Glomerular visceral epithelial cell (primary cell): Measurements from ENCODE around the gene MICALL2.

ENCODE experiments used
- DNase-seq: peaks from one replicate; pipeline ENCODE4 v3.0.0-alpha.2; 2016; ENCODE audit errors: extremely low spot score

Gene MICALL2

DNA sequence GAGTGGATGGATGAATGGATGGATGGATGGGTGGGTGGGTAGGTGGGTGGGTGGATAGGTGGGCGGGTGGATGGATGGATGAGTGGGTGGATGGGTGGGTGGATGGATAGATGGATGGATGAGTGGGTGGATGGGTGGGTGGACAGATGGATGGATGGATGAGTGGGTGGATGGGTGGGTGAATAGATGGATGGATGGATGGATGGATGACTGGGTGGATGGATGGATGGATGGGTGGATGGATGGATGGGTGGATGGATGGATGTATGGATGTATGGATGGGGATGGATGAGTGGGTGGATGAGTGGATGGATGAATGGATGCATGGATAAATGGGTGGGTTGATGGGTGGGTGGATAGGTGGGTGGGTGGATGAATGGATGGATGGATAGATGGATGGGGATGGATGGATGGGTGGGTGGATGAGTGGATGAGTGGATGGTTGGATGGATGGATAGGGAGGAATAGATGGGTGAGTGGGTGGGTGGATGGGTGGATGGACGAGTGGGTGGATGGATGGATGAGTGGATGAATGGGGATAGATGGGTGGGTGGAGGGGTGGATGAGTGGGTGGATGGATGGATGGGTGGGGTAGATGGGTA is 43.8 kb downstream of the MICALL2 start:
- no peak for DNase-seq

DNA sequence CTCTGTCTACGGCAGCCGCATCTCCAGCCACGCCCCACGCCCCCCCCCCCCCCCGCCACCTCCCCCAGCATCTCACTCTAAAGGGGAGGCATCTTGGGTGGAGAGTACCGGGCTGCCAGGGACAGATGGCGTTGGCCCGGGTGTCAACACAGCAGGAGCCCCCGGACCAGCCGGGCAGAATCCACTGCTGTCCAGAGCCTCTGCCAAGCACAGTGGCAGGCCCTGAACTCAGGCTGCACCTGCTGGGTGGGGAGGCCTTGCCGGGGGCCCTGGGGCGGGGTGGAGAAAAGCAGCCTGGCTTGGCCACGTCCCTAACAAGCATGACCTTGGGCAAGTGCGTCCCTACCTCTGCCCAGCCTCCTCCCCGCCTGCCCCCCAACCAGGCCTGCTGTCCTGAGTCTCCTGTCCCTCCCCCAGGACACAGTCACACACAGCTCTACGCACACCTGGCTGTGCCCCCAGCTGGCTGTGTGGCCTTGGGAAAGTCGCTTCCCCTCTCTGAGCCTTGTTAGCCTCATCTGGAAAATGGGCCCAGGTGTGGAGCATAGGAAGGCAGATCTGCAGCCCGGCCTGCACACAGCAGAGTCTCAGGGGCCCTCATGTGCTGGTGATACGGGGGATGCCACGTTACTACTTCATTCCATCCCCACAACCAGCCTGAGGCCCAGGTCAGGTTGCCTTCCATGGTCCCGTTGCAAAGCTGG is 45.2 kb downstream of the MICALL2 start:
- no peak for DNase-seq

DNA sequence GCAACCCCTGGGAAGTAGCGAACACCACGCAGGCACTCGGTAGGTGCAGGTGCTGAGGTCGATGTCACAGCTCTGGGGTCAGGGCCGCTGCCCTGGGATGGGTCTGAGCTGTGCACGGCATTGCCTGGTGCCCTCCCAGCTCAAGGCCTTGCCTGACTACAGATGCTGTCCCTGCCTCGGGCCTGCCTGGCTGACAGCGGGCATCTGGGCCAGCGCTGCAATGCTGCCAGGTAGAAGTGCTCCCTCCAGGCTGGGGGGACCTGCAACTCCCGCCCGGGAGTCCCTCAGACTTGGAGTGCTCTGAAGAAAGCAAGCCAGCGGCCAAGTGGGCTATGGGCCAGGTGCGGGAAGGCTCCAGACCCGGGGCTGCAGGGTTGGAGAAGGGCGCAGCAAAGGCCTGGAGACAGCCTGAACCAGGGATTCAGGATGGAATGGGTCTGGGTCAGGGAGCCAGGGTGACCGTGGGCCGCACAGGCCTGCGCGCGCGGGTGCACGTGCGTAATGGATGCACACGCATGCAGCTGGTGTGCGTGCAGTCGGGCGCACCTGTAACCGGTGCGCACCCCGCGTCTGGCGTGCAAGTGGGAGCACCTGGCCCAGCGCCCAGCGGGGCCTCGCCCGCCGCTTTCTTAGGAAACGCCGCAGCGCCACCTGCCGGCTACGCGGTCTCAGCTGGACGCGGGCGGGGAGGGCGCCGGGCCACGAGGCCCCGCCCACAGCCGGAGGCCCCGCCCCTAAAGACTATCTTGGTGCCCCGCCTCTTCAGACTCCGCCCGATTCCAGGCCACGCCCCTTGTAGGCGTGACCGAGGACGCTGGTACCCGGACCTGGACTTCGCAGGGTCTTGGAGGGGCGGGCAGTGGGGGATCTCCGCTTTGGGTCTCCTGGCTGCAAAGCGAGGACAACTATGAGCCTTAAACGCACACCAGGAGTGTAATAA is 46.7 kb downstream of the MICALL2 start:
- peak; percentile 78 for DNase-seq

DNA sequence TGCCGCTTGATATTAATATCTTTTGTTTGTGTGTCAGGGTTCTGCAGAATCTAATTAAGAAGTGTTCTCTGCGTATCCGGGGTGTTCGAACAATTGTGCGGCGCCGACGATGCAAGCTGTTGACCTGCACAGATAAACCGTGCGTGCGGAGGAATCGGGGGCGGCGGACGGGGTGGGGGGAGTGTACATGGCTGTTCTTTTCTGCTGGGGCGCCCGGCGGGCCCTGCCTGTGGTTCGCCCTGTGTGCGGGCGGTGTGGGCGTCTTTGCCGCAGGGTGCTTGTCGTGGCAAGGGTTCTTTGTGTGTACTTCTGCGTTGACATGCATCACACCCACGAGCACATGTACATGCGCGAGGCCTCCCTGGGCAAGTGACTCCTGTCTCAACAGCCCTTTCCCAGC is 47.9 kb downstream of the MICALL2 start:
- DNase-seq: no peak

DNA sequence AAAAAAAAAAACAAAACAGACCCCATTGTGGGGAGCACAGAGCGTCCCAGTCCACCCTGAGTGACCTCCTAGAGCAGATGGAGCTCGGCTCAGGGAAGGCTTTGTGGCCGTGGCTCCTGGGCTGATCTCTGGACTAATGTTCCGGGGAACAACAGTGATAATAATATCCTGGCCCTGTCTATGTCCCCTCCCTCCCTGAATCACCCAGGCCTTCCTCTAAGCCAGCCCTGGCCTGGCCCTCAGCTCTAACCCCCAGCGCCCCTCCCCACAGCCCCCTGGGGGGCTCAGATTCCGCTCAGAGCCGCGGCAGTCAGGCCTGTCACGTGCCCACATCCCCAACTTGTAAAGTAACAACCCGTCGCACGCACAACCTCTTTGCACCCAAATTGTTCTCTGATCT is 48.3 kb downstream of the MICALL2 start:
- DNase-seq: no peak

DNA sequence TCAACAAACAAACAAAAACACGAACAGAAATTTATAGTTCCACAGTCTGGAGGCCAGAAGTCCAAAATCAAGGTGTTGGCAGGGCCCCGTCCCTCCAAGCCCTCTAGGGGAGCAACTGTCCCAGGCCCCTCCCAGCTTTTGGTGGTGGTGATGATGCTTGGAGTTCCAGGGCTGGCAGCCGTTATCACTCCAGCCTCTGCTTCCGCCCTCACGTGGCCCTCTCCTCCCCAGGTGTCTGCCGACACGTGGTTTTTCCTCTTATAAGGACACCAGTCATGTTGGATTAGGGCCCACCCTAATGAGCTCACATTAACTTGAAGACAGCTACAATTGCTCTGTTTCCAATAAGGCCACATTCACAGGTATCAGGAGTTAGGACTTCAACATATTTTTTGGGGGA is 49.7 kb downstream of the MICALL2 start:
- DNase-seq: no peak

DNA sequence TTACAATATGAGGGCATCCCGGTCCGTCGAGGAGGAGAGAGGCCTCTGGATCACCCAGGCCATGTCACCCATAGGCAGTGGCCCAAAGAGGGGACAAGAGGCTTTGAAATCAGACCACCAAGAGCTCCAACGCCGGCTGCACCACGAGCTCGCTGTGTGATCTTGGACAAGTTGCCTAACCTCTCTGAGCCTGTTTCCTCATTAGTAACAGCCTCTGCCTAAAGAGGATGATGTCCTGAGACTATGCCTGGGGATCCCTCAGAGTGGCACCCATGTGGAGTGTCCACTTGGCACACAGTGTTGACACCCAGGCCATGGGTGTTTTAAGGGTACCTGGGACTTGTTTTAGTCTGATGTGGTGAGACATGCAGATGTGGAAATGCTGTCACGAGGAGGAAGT is 50.8 kb downstream of the MICALL2 start:
- DNase-seq: no peak

DNA sequence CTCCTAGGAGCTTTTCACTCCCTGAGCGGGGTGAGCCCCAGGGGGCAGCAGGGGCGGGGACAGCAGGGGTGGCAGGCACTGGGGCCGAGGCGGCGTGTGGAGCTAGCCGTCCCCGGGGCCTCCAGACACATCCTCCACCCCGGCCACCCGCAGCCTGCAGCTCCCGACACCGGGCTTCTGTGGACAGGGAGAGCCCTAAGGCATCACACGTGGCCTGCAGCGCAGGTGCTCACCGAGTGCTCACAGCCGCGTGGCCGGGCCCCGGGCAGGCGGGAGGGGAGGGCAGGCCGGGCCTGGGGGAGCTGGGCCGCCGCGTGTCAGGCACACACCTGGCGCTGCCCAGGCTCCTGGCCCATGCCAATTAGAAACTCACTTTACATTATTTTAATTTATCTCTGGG is 51.4 kb downstream of the MICALL2 start:
- no peak for DNase-seq

DNA sequence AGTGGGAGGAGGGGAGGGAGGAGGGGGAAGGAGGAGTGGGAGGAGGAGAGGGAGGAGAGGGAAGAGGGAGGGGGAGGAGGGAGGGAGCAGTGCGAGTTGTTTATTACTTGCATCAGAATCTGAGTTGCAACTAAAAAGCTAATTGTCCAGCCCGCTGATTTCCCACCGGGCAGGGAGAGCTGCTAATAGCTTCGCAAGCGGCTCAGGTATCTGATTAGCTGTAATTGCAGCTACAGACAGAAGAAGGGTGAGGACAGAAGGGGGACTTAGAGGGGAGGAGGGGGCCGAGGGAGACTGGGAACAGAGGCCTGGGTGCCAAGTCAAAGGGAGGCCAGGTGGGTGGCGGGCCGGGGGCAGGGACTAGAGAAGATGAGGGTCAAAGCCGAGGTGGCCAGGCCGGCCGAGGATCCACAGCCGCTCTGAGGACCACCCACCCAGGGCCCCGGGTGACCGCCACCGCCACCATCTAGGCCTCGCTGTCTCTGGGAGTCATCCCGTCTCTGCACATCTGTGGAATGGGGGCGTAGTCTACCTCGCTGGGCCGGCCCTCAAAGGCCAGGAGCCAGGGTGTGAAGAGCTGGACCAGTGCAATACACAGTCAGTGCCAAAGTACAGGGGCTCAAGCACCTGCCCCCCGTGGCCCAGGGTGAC is 54.2 kb downstream of the MICALL2 start:
- no peak for DNase-seq

DNA sequence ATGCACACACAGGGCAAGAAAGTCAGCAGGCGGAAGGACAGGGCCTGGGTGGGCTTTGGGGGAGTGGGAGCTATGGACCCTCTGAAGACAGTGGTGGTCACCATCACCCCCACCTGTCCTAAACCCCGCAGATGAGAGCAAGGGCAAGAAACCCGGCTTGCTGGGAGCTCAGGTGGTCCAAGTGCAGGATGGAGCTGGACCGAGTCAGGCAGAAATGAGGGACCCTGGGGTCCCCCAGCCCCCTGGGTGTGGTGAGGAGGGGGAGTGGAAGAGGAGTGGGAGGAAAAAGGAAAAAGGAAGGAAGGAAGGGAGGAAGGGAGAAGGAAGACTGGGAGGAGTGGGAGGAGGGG is 54.8 kb downstream of the MICALL2 start:
- no peak for DNase-seq

DNA sequence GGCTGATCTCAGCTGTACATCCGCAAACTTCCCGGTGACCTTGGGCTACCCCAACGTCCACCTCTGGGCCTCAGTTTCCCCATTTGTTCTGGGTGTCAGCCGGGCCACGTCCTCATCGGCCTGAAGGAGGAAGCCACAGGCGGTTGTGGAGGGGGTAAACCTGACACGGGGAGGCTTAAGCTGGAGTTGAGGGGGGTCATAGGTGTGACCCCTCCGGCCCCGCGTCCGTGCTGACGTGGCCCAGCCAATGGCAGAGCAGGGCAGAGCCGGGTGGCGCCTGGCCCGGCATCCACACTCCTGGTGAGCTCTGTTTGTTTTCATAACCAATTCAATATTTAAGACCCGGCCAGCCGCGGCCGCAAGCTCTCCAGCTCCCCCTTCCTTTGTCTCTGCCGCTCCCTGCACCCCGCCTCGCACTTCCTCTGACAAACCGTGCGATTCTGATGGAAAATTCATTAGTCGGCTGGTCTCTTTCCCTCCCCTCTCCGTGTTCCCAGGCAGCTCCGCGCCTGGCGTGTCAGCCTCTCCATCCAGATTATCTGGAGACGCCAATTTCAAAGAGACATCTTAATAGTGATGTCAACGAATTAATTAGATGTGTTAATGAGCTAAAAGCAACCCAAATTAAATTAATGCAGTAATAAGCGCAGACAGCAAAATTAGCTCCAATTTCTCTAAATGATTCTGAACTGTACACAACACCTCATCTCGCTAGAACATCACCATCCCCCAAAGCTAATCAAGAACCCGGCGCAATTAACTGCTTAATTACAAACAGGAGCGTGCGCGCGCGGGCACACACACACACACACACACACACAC is 55.4 kb downstream of the MICALL2 start:
- no peak for DNase-seq

DNA sequence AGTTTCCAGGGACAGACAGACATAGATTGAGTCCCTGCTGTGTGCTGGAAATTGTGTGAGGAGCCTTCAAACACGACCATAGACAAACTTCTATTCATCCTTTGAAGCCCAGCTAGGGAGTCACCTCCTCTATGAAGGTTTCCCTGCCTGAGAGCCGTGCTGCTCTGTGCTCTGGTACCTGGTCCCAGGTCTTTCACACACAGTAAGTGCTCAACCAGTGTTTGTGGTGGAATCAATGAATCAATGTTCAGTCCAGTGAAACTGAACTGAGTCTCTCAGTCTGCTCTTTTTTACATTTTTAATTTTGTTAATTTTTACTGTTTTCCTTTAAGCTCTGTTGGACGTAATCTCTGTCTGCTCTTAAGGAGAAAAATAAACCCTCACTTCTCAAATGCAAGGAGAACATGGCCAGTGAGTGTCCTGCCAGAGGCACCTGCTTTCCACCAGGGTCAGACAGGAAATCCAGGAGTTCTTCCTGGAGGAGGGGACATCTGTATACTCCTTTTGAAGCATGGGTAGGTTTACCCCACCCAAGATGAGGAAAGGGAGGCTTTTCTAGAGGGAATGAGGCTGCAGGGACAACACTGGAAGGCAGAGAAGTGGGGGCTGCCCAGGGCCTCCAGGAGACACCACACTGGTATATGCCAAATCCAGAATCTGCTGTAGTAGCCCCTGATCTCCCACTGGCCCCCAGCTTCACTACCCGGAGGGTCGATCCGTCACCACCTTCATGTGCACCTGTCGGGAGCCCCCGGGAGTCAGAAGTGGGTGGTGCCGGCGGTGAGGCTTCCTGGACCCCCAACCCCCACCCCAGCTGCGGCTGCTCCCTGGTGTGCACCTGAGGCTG is 56.3 kb downstream of the MICALL2 start:
- DNase-seq: no peak

DNA sequence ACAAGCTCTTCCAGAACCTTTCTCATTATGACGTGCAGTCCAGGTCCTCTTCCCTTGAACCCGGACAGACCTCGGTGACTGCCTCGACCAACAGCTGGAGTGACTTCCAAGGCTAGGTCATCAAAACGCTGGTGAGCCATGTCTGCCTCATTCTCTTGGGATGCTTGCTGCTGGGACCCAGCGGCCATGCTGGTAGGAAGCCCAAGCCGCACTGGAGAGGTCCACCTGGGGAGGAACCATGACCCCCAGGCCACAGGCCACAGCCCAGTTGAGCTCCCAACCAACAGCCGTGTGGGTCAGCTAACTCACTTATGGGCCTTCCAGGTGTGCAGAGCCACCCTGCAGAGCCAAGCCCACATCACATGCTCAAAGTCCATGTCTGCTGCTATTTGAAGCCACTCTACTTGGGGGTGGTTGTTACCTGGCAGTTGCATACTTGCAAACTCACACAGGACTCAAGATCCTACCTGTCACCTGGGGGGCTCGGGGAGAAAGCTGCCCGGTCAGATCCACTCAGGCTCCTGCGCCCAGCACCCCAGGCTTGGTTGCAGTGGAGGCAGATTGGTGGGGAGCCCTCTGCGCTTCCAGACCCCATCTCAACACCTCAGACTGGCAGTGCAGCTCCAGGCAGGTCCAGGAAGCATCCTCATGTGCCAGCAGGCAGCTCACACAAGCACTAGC is 57.0 kb downstream of the MICALL2 start:
- DNase-seq: no peak

DNA sequence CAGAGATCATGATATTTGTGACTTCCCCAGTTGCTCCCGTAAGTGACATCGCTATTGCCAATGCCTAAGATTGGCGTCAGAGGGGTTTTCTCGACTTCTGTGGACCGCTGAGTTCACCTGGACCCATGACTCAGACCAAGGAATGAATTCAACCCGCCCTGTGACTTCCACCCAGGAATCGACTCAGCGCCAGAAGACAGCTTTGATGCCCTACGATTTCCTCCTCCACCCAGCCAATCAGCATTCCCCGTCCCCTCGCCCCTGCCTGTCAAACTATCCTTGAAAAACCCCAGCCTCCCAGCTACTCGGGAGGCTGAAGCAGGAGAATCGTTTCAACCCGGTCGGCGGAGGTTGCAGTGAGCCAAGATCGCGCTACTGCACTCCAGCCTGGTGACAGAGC is 58.3 kb downstream of the MICALL2 start:
- no peak for DNase-seq

DNA sequence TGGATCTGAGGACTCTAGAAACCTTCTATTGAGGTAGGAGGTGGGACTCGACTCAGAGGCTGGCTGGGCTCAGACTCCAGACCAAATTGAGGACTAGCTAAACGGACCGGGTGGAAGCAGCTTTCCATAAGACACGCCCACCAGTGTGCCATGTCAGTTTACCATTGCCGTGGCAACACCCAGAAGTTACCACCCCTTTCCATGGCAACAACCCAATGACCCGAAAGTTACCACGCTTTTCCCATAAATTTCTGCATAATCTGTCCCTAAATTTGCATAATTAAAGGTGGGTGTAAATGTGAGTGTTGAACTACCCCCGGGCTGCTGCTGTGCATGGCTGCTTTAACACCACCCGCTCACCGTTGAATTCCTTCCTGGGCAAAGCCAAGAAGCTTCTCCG is 58.9 kb downstream of the MICALL2 start:
- no peak for DNase-seq

DNA sequence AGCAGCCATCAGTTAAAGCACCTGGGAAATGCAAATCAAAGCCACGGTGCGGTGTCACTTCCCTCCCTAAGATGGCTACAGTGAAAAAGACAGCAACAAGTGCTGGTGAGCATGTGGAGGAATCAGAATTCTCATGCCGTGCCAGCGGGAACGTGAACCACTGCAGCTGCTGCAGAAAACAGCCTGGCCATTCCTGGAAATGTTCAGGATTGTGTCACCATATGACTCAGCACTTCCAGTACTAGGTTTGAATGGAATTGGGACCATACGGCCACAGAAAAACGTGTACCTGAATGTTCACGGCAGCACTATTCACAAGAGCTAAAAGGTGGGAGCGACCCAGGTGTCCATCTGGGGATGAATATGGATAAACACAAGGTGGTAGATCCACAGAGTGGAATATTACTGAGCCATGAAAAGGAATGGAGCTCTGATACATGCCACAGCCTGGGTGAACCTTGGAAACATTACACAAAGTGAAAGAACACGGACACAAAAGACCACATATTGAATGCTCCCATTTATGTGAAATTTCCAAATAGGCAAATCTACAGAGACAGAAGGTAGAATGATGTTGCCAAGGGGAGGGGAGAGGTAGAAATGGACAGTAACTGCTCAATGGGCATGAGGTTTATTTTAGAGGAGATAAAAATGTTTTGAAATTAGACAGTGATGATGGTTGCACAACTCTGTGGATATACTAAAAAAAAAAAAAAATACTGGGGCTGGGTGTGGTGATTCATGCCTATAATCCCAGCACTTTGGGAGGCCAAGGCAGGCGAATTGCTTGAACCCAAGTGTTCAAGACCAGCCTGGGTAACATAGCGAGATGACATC is 61.6 kb downstream of the MICALL2 start:
- DNase-seq: no peak

DNA sequence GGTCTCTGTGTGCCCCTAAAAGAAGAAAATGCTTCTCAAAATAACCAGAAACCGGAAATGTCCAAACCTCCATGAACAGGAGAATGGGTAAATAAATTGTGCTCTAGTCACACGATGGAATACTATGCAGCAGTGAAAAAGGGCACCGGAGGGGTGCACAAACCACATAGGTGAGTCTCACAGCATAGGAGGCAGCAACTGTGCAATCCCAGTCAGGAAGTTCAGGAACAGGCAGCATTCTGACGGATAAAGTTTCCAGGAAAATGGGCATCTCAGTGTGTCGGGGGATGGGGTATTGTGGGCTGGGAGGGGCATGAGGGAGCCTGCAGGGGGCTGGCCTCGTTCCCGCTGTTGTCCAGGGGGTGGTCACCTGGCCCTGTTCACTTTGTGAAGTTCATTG is 63.1 kb downstream of the MICALL2 start:
- no peak for DNase-seq

DNA sequence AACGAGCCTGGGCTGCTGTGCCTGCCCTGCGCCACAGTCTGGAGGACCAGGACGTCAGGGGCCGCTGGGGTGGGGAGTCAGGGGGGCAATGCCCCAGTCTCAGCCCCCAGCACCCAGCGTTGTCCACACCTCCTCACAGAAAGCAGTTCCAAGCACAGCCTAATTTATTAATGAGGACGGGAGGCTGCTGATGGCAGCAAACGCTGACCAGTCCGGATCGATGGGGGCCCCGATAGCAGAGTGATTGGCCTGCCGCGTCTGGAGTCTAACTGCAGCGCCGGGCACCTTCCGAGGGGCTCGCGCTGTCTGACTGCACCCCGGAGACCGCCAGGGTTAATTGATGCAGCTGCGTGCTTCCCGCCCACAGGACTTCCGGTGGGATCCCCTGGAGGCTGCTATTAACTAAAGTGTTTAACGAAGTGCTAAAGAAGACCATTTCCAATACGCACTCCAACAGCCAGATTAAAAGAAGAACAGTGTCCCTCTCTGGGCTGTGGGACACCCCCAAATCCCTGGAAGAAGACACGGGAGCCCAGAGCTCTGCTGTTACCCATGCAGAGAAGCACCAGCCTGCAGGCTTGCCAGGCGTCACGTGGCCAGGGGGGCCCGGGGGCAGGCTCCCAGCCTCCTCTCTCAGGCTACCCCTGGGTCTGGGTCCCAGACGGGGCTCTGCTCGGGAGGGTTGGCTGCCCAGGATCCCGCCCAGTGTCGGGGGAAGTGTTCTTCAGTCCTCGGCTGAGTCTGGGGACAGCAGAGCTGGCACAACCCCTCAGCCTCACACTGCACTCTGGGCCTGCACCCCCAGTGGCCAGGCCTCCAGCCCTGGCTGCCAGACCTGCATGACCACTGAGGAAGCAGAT is 63.8 kb downstream of the MICALL2 start:
- no peak for DNase-seq
